NCI-H1105 treated with DMSO at 0.1 percent for 48 hours (cell line): ENCODE measurements around the gene TMPRSS11D.

Experiments used
- DNase-seq: peaks from one replicate; lab custom pipeline; 2025; lab: John Stamatoyannopoulos, UW

Gene TMPRSS11D

GRCh38 chr4:67883902-67884301 is at the start of gene TMPRSS11D:
Gene TMPRSS11D, minus strand, starts transcription at chr4:67884002. Its CDS starts 69 bp downstream, at chr4:67883933.
- DNase-seq = no peak

- DNase-seq = no peak
Measured at GRCh38 chr4:67933038-67933437, 49.2 kb upstream of the TMPRSS11D start.

- no peak for DNase-seq
Measured at GRCh38 chr4:67931256-67931655, 47.5 kb upstream of the TMPRSS11D start.

- no peak for DNase-seq
Measured at GRCh38 chr4:67929426-67929825, 45.6 kb upstream of the TMPRSS11D start.

- no peak for DNase-seq
Measured at GRCh38 chr4:67928546-67928945, 44.7 kb upstream of the TMPRSS11D start.

GRCh38 chr4:67927251-67927650 is 43.4 kb upstream of the TMPRSS11D start:
- no peak for DNase-seq

GRCh38 chr4:67926485-67926884 is 42.7 kb upstream of the TMPRSS11D start:
- no peak for DNase-seq

GRCh38 chr4:67922697-67923096 is 38.9 kb upstream of the TMPRSS11D start:
- DNase-seq = no peak

GRCh38 chr4:67918428-67918827 is 34.6 kb upstream of the TMPRSS11D start:
- peak; percentile 2 for DNase-seq

GRCh38 chr4:67915400-67915966 is 31.7 kb upstream of the TMPRSS11D start:
- no peak for DNase-seq

- DNase-seq = no peak
Measured at GRCh38 chr4:67912080-67912479, 28.3 kb upstream of the TMPRSS11D start.

GRCh38 chr4:67911638-67912037 is 27.8 kb upstream of the TMPRSS11D start:
- no peak for DNase-seq

GRCh38 chr4:67911141-67911540 is 27.3 kb upstream of the TMPRSS11D start:
- DNase-seq = no peak

GRCh38 chr4:67910585-67910905 is 26.7 kb upstream of the TMPRSS11D start:
- no peak for DNase-seq

GRCh38 chr4:67909905-67910584 is 26.2 kb upstream of the TMPRSS11D start:
- no peak for DNase-seq

- no peak for DNase-seq
Measured at GRCh38 chr4:67907650-67908049, 23.8 kb upstream of the TMPRSS11D start.

GRCh38 chr4:67899096-67899495 is 15.3 kb upstream of the TMPRSS11D start:
- DNase-seq = no peak

- DNase-seq = no peak
Measured at GRCh38 chr4:67897686-67898085, 13.9 kb upstream of the TMPRSS11D start.

GRCh38 chr4:67896421-67897065 is 12.7 kb upstream of the TMPRSS11D start:
- DNase-seq = no peak

GRCh38 chr4:67894659-67895058 is 10.9 kb upstream of the TMPRSS11D start:
- DNase-seq = no peak

- no peak for DNase-seq
Measured at GRCh38 chr4:67892905-67893304, 9.1 kb upstream of the TMPRSS11D start.

- no peak for DNase-seq
Measured at GRCh38 chr4:67892253-67892652, 8.5 kb upstream of the TMPRSS11D start.

- no peak for DNase-seq
Measured at GRCh38 chr4:67891645-67892044, 7.8 kb upstream of the TMPRSS11D start.

- DNase-seq = no peak
Measured at GRCh38 chr4:67886281-67886680, 2.5 kb upstream of the TMPRSS11D start.
